GM23338 (cell line): ENCODE measurements around the gene HAPLN3.

Source experiments
- CREB1 ChIP-seq: fragments of 250-450 bp; sonication (Bioruptor Pico); IDR thresholded peaks from 2 replicates; pipeline ENCODE4 v1.5.0; 2020; ENCODE audit warnings: low read depth, mild to moderate bottlenecking, moderate library complexity
- EZH2 ChIP-seq: fragments of 200-600 bp; sonication (generic); IDR thresholded peaks from one replicate; pipeline ENCODE4 v1.8.0; 2017; ENCODE audit warnings: antibody characterized with exemption, mild to moderate bottlenecking, low read depth; ENCODE audit not compliant: unreplicated experiment
- EZH2phosphoT487 ChIP-seq: fragments of 200-600 bp; sonication (generic); IDR thresholded peaks from one replicate; pipeline ENCODE4 v1.8.1; 2018; ENCODE audit warnings: antibody characterized with exemption; ENCODE audit not compliant: unreplicated experiment
- JUNB ChIP-seq: IDR thresholded peaks from one replicate; pipeline ENCODE4 v1.6.1; 2016; ENCODE audit warnings: antibody characterized with exemption; ENCODE audit not compliant: unreplicated experiment
- NANOG ChIP-seq: IDR thresholded peaks from 2 replicates; pipeline ENCODE4 v1.6.1; 2016; ENCODE audit warnings: antibody characterized with exemption, borderline replicate concordance
- POLR2AphosphoS5 ChIP-seq: IDR thresholded peaks from 2 replicates; pipeline ENCODE4 v1.6.1; 2016; ENCODE audit warnings: antibody characterized with exemption, low read depth
- STAT1 ChIP-seq: IDR thresholded peaks from one replicate; pipeline ENCODE4 v1.6.1; 2016; ENCODE audit warnings: antibody characterized with exemption; ENCODE audit not compliant: unreplicated experiment
- ZNF114 ChIP-seq: fragments of 250-450 bp; sonication (Bioruptor Pico); IDR thresholded peaks from 2 replicates; pipeline ENCODE4 v1.5.0; 2020; ENCODE audit warnings: mild to moderate bottlenecking, moderate library complexity
- ZNF331 ChIP-seq: fragments of 250-450 bp; sonication (Bioruptor Pico); IDR thresholded peaks from 2 replicates; pipeline ENCODE4 v1.5.0; 2020; ENCODE audit warnings: low read depth, mild to moderate bottlenecking, moderate library complexity
- TF ChIP-seq, protein P1 (sequence below): IDR thresholded peaks from one replicate; pipeline ENCODE4 v1.6.1; 2018; ENCODE audit warnings: antibody characterized with exemption; ENCODE audit not compliant: unreplicated experiment
- TF ChIP-seq, protein P2 (sequence below), 2 experiments: fragments of 200-600 bp in 1 of 2; sonication (generic) in 1 of 2; conservative IDR thresholded peaks; 2 replicates each; pipeline versions ENCODE4 v1.5.1 to v1.6.1; 2016 to 2017; ENCODE audit warnings: antibody characterized with exemption in 2 of 2, low read depth in 2 of 2, mild to moderate bottlenecking in 2 of 2, moderate library complexity in 1 of 2
- TF ChIP-seq, protein P3 (sequence below): IDR thresholded peaks from 2 replicates; pipeline ENCODE4 v1.6.1; 2016; ENCODE audit warnings: antibody characterized with exemption
- TF ChIP-seq, protein P4 (sequence below): fragments of 250-450 bp; sonication (Bioruptor Pico); IDR thresholded peaks from 2 replicates; pipeline ENCODE4 v1.5.0; 2020; ENCODE audit warnings: mild to moderate bottlenecking, moderate library complexity

DNA sequence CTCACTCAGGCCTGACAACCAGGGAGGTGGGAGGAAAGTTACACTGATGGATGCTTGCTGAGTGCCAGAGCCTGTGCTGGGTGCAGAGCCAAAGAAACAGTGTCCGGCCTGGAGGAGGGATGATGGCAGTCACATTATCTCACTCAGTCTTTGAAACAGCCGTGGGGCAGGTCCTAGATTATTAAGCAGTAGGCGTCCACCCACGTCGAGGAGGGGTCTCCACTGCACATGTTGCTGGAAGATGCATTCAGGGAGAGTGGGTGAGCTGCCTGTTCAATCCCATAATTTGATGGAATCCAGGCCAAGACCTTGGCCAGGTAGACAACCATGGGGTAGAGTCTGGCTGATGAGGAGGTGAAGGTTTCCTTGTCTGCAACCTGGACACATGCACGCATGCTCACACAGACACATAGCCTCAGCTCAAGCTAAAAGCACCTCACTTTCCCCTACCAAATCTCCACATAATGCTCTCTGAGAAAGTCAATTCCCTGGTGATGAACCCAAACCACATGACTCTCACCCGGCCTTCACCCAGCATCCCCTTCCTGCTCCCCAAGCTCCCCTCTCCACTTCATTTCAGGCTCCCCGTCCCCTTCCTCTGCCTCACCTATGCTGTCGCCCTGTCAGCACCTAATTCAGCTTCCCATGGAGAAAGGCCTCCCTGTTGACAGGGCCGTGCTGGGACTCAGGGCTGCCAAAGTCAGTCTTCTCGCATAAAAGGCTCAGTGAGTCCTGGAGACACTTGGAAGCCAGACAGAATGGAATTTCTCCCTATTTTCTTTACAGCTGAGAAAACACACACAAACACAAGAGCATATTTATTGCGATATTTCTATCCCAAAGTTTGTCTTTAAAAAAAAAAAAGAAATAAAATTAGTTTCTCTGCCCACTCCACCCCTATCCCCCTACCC lies 62.3 kb downstream of the HAPLN3 start:
- no peak for TF ChIP-seq EZH2
- no peak for TF ChIP-seq POLR2AphosphoS5
- TF ChIP-seq, protein P1, sequence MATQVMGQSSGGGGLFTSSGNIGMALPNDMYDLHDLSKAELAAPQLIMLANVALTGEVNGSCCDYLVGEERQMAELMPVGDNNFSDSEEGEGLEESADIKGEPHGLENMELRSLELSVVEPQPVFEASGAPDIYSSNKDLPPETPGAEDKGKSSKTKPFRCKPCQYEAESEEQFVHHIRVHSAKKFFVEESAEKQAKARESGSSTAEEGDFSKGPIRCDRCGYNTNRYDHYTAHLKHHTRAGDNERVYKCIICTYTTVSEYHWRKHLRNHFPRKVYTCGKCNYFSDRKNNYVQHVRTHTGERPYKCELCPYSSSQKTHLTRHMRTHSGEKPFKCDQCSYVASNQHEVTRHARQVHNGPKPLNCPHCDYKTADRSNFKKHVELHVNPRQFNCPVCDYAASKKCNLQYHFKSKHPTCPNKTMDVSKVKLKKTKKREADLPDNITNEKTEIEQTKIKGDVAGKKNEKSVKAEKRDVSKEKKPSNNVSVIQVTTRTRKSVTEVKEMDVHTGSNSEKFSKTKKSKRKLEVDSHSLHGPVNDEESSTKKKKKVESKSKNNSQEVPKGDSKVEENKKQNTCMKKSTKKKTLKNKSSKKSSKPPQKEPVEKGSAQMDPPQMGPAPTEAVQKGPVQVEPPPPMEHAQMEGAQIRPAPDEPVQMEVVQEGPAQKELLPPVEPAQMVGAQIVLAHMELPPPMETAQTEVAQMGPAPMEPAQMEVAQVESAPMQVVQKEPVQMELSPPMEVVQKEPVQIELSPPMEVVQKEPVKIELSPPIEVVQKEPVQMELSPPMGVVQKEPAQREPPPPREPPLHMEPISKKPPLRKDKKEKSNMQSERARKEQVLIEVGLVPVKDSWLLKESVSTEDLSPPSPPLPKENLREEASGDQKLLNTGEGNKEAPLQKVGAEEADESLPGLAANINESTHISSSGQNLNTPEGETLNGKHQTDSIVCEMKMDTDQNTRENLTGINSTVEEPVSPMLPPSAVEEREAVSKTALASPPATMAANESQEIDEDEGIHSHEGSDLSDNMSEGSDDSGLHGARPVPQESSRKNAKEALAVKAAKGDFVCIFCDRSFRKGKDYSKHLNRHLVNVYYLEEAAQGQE = no peak
- TF ChIP-seq, protein P2, sequence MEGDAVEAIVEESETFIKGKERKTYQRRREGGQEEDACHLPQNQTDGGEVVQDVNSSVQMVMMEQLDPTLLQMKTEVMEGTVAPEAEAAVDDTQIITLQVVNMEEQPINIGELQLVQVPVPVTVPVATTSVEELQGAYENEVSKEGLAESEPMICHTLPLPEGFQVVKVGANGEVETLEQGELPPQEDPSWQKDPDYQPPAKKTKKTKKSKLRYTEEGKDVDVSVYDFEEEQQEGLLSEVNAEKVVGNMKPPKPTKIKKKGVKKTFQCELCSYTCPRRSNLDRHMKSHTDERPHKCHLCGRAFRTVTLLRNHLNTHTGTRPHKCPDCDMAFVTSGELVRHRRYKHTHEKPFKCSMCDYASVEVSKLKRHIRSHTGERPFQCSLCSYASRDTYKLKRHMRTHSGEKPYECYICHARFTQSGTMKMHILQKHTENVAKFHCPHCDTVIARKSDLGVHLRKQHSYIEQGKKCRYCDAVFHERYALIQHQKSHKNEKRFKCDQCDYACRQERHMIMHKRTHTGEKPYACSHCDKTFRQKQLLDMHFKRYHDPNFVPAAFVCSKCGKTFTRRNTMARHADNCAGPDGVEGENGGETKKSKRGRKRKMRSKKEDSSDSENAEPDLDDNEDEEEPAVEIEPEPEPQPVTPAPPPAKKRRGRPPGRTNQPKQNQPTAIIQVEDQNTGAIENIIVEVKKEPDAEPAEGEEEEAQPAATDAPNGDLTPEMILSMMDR (conservative IDR thresholded peaks at IDR 0.05; ENCODE audit: low read depth in 2 of 2) = no peak
- TF ChIP-seq NANOG = no peak
- TF ChIP-seq JUNB = no peak
- TF ChIP-seq EZH2phosphoT487 = no peak
- no peak for TF ChIP-seq CREB1 (CRISPR knock-in tag)
- TF ChIP-seq STAT1 = no peak
- TF ChIP-seq, protein P3, sequence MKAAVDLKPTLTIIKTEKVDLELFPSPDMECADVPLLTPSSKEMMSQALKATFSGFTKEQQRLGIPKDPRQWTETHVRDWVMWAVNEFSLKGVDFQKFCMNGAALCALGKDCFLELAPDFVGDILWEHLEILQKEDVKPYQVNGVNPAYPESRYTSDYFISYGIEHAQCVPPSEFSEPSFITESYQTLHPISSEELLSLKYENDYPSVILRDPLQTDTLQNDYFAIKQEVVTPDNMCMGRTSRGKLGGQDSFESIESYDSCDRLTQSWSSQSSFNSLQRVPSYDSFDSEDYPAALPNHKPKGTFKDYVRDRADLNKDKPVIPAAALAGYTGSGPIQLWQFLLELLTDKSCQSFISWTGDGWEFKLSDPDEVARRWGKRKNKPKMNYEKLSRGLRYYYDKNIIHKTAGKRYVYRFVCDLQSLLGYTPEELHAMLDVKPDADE = no peak
- no peak for TF ChIP-seq ZNF114 (CRISPR knock-in tag)
- no peak for TF ChIP-seq ZNF331
- TF ChIP-seq, protein P4, sequence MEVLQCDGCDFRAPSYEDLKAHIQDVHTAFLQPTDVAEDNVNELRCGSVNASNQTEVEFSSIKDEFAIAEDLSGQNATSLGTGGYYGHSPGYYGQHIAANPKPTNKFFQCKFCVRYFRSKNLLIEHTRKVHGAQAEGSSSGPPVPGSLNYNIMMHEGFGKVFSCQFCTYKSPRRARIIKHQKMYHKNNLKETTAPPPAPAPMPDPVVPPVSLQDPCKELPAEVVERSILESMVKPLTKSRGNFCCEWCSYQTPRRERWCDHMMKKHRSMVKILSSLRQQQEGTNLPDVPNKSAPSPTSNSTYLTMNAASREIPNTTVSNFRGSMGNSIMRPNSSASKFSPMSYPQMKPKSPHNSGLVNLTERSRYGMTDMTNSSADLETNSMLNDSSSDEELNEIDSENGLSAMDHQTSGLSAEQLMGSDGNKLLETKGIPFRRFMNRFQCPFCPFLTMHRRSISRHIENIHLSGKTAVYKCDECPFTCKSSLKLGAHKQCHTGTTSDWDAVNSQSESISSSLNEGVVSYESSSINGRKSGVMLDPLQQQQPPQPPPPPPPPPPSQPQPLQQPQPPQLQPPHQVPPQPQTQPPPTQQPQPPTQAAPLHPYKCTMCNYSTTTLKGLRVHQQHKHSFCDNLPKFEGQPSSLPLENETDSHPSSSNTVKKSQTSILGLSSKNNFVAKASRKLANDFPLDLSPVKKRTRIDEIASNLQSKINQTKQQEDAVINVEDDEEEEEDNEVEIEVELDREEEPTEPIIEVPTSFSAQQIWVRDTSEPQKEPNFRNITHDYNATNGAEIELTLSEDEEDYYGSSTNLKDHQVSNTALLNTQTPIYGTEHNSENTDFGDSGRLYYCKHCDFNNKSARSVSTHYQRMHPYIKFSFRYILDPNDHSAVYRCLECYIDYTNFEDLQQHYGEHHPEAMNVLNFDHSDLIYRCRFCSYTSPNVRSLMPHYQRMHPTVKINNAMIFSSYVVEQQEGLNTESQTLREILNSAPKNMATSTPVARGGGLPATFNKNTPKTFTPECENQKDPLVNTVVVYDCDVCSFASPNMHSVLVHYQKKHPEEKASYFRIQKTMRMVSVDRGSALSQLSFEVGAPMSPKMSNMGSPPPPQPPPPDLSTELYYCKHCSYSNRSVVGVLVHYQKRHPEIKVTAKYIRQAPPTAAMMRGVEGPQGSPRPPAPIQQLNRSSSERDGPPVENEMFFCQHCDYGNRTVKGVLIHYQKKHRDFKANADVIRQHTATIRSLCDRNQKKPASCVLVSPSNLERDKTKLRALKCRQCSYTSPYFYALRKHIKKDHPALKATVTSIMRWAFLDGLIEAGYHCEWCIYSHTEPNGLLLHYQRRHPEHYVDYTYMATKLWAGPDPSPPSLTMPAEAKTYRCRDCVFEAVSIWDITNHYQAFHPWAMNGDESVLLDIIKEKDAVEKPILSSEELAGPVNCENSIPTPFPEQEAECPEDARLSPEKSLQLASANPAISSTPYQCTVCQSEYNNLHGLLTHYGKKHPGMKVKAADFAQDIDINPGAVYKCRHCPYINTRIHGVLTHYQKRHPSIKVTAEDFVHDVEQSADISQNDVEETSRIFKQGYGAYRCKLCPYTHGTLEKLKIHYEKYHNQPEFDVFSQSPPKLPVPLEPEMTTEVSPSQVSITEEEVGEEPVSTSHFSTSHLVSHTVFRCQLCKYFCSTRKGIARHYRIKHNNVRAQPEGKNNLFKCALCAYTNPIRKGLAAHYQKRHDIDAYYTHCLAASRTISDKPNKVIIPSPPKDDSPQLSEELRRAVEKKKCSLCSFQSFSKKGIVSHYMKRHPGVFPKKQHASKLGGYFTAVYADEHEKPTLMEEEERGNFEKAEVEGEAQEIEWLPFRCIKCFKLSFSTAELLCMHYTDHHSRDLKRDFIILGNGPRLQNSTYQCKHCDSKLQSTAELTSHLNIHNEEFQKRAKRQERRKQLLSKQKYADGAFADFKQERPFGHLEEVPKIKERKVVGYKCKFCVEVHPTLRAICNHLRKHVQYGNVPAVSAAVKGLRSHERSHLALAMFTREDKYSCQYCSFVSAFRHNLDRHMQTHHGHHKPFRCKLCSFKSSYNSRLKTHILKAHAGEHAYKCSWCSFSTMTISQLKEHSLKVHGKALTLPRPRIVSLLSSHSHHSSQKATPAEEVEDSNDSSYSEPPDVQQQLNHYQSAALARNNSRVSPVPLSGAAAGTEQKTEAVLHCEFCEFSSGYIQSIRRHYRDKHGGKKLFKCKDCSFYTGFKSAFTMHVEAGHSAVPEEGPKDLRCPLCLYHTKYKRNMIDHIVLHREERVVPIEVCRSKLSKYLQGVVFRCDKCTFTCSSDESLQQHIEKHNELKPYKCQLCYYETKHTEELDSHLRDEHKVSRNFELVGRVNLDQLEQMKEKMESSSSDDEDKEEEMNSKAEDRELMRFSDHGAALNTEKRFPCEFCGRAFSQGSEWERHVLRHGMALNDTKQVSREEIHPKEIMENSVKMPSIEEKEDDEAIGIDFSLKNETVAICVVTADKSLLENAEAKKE (CRISPR knock-in tag) = no peak
